Stimulated activated naive B cell treated with anti-CD40 and anti-IgM and Interleukin-4, amounts not matched to agents 10 μg/mL and 1 μg/mL and 100 μg/mL, for 72 hours (primary cell): ENCODE results near the gene ASTN1.
A peak's percentile ranks its signal among the peaks of the same experiment; 100 is the strongest.

Experiments used
- ATAC-seq, 2 donors: fragments of 150-1000 bp; cut with Tn5 transposase; replicated peaks; 2 replicates each; pipeline ENCODE4 v1.10.0; 2021; ENCODE audit warnings: moderate library complexity in 1 of 2
- DNase-seq: peaks from one replicate; pipeline ENCODE4 v3.0.0; 2021
- H3K27ac Mint-ChIP-seq: one replicate; pipeline ENCODE4 v1.8.0; 2022; ENCODE audit warnings: mild to moderate bottlenecking, mixed read lengths
- H3K27me3 Mint-ChIP-seq, 2 donors: one replicate each; pipeline ENCODE4 v1.8.0; 2022; ENCODE audit warnings: mixed read lengths in 2 of 2
- H3K36me3 Mint-ChIP-seq, 2 donors: one replicate each; pipeline ENCODE4 v1.8.0; 2022; ENCODE audit warnings: mixed read lengths in 2 of 2, mild to moderate bottlenecking in 1 of 2
- H3K4me1 Mint-ChIP-seq, 2 donors: one replicate each; pipeline ENCODE4 v1.8.0; 2022; ENCODE audit warnings: mixed read lengths in 2 of 2, mild to moderate bottlenecking in 1 of 2
- H3K4me3 Mint-ChIP-seq, 2 donors: one replicate each; pipeline ENCODE4 v1.8.0; 2022; ENCODE audit warnings: mild to moderate bottlenecking in 2 of 2, mixed read lengths in 2 of 2, moderate library complexity in 1 of 2
- H3K9me3 Mint-ChIP-seq, 2 donors: one replicate each; pipeline ENCODE4 v1.8.0; 2022; ENCODE audit warnings: mixed read lengths in 2 of 2, mild to moderate bottlenecking in 1 of 2

The ASTN1 gene

GRCh38 chr1:176944606-176945005 is 219.9 kb downstream of the ASTN1 start:
- ATAC-seq (no peak), DNase-seq (no peak)
- H3K27ac Mint-ChIP-seq, result no peak overlapping the region
- H3K36me3 Mint-ChIP-seq, result no peaks in the 10 kb centered on the region
- no peaks in the 10 kb centered on the region for H3K4me1 Mint-ChIP-seq
- H3K27me3 Mint-ChIP-seq, result peaks cover 7 to 16% of the 10 kb centered on the region in 2 donors
- H3K4me3 Mint-ChIP-seq, result no peak overlapping the region
- H3K9me3 Mint-ChIP-seq, result peaks cover 7 to 9% of the 10 kb centered on the region in 2 donors

- Mint-ChIP-seq H3K27me3 (peaks cover 0 to 8% of the 10 kb centered on the region in 2 donors), H3K9me3 (peaks cover 6 to 11% of the 10 kb centered on the region in 2 donors), H3K36me3 (no peaks in the 10 kb centered on the region), H3K4me3 (no peak overlapping the region), H3K27ac (no peak overlapping the region), H3K4me1 (no peaks in the 10 kb centered on the region)
- DNase-seq (no peak), ATAC-seq (no peak)
These were observed 220.7 kb downstream of the ASTN1 start for GRCh38 chr1:176943783-176944182.

- ATAC-seq, result no peak
- peaks cover 0 to 7% of the 10 kb centered on the region in 2 donors for H3K27me3 Mint-ChIP-seq
- DNase-seq, result no peak
- no peak overlapping the region for H3K27ac Mint-ChIP-seq
- no peaks in the 10 kb centered on the region for H3K36me3 Mint-ChIP-seq
- no peak overlapping the region for H3K4me3 Mint-ChIP-seq
- H3K4me1 Mint-ChIP-seq, result no peaks in the 10 kb centered on the region
- H3K9me3 Mint-ChIP-seq, result peaks cover 6 to 11% of the 10 kb centered on the region in 2 donors
These were observed 222.2 kb downstream of the ASTN1 start for GRCh38 chr1:176942346-176942745.

GRCh38 chr1:176939993-176940392 is 224.5 kb downstream of the ASTN1 start:
- H3K27ac Mint-ChIP-seq, result no peak overlapping the region
- no peaks in the 10 kb centered on the region for H3K27me3 Mint-ChIP-seq
- DNase-seq, result no peak
- no peaks in the 10 kb centered on the region for H3K4me1 Mint-ChIP-seq
- H3K36me3 Mint-ChIP-seq, result no peaks in the 10 kb centered on the region
- H3K4me3 Mint-ChIP-seq, result no peak overlapping the region
- ATAC-seq, result no peak
- H3K9me3 Mint-ChIP-seq, result peaks cover 6 to 11% of the 10 kb centered on the region in 2 donors

GRCh38 chr1:176938375-176938774 is 226.1 kb downstream of the ASTN1 start:
- ATAC-seq (no peak), DNase-seq (no peak)
- H3K27me3 Mint-ChIP-seq, result no peaks in the 10 kb centered on the region
- H3K36me3 Mint-ChIP-seq, result no peaks in the 10 kb centered on the region
- peaks cover 6 to 11% of the 10 kb centered on the region in 2 donors for H3K9me3 Mint-ChIP-seq
- no peak overlapping the region for H3K27ac Mint-ChIP-seq
- no peaks in the 10 kb centered on the region for H3K4me1 Mint-ChIP-seq
- no peak overlapping the region for H3K4me3 Mint-ChIP-seq

- Mint-ChIP-seq H3K4me1 (no peaks in the 10 kb centered on the region), H3K27ac (no peak overlapping the region), H3K9me3 (peaks cover 0 to 3% of the 10 kb centered on the region in 2 donors), H3K36me3 (no peaks in the 10 kb centered on the region), H3K27me3 (peaks cover 0 to 9% of the 10 kb centered on the region in 2 donors), H3K4me3 (no peak overlapping the region)
- no peak for DNase-seq
- no peak for ATAC-seq
These were observed 230.1 kb downstream of the ASTN1 start for GRCh38 chr1:176934370-176934769.

- Mint-ChIP-seq H3K27ac (no peak overlapping the region), H3K36me3 (no peaks in the 10 kb centered on the region), H3K27me3 (peaks cover 0 to 9% of the 10 kb centered on the region in 2 donors), H3K9me3 (peaks cover 0 to 3% of the 10 kb centered on the region in 2 donors), H3K4me3 (no peak overlapping the region), H3K4me1 (no peaks in the 10 kb centered on the region)
- DNase-seq (no peak), ATAC-seq (no peak)
These were observed 232.1 kb downstream of the ASTN1 start for GRCh38 chr1:176932114-176933104.

GRCh38 chr1:176931526-176931925 is 233.0 kb downstream of the ASTN1 start:
- Mint-ChIP-seq H3K27ac (no peak overlapping the region), H3K9me3 (peaks cover 0 to 3% of the 10 kb centered on the region in 2 donors), H3K36me3 (no peaks in the 10 kb centered on the region), H3K4me1 (no peaks in the 10 kb centered on the region), H3K4me3 (no peak overlapping the region), H3K27me3 (peaks cover 6 to 9% of the 10 kb centered on the region in 2 donors)
- DNase-seq (no peak), ATAC-seq (no peak)

- H3K4me1 Mint-ChIP-seq, result no peaks in the 10 kb centered on the region
- no peak for DNase-seq
- H3K4me3 Mint-ChIP-seq, result no peak overlapping the region
- peaks cover 12 to 13% of the 10 kb centered on the region in 2 donors for H3K27me3 Mint-ChIP-seq
- ATAC-seq, result no peak
- no peaks in the 10 kb centered on the region for H3K36me3 Mint-ChIP-seq
- no peak overlapping the region for H3K27ac Mint-ChIP-seq
- H3K9me3 Mint-ChIP-seq, result peaks cover 0 to 3% of the 10 kb centered on the region in 2 donors
These were observed 238.0 kb downstream of the ASTN1 start for GRCh38 chr1:176926330-176927086.

- no peak for ATAC-seq
- DNase-seq, result no peak
- Mint-ChIP-seq H3K4me1 (no peaks in the 10 kb centered on the region), H3K27ac (no peak overlapping the region), H3K27me3 (peaks cover 11 to 15% of the 10 kb centered on the region in 2 donors), H3K9me3 (no peaks in the 10 kb centered on the region), H3K4me3 (no peak overlapping the region), H3K36me3 (no peaks in the 10 kb centered on the region)
These were observed 239.3 kb downstream of the ASTN1 start for GRCh38 chr1:176925223-176925622.

- Mint-ChIP-seq H3K4me3 (no peak overlapping the region), H3K4me1 (peaks cover 0 to 4% of the 10 kb centered on the region in 2 donors), H3K9me3 (peaks cover 0 to 4% of the 10 kb centered on the region in 2 donors), H3K36me3 (no peaks in the 10 kb centered on the region), H3K27me3 (peaks cover 14 to 29% of the 10 kb centered on the region in 2 donors), H3K27ac (no peak overlapping the region)
- no peak for DNase-seq
- ATAC-seq, result no peak
These were observed 241.2 kb downstream of the ASTN1 start for GRCh38 chr1:176923283-176923682.

- peaks cover 0 to 4% of the 10 kb centered on the region in 2 donors for H3K9me3 Mint-ChIP-seq
- DNase-seq, result no peak
- H3K36me3 Mint-ChIP-seq, result no peaks in the 10 kb centered on the region
- ATAC-seq, result peak in 1 of 2 donors; percentile 38
- no peak overlapping the region for H3K4me3 Mint-ChIP-seq
- H3K27me3 Mint-ChIP-seq, result peaks cover 16 to 35% of the 10 kb centered on the region in 2 donors
- H3K4me1 Mint-ChIP-seq, result peaks cover 0 to 6% of the 10 kb centered on the region in 2 donors
- H3K27ac Mint-ChIP-seq, result no peak overlapping the region
These were observed 244.8 kb downstream of the ASTN1 start for GRCh38 chr1:176919386-176920378.

GRCh38 chr1:176905648-176906047 is 258.9 kb downstream of the ASTN1 start:
- no peaks in the 10 kb centered on the region for H3K9me3 Mint-ChIP-seq
- H3K27me3 Mint-ChIP-seq, result peaks cover 20 to 34% of the 10 kb centered on the region in 2 donors
- no peak overlapping the region for H3K4me3 Mint-ChIP-seq
- ATAC-seq (no peak), DNase-seq (no peak)
- no peaks in the 10 kb centered on the region for H3K4me1 Mint-ChIP-seq
- no peaks in the 10 kb centered on the region for H3K36me3 Mint-ChIP-seq
- no peak overlapping the region for H3K27ac Mint-ChIP-seq
